Dermis blood vessel endothelial cell (primary cell): ENCODE data around the gene DERL2. TPM values are rescaled to one million over a fixed set of nuclear protein-coding genes. Genes with fewer than 3 reads are reported as not detected.
A peak's percentile ranks its signal among the peaks of the same experiment; 100 is the strongest.
"Not testable (repeated sequence)": the region's sequence is repeated elsewhere in the genome, so short reads cannot be mapped to it uniquely, and the experiment has no call there.

ENCODE experiments used
- DNase-seq: peaks from one replicate; pipeline ENCODE4 v3.0.0; 2010
- total RNA-seq: library from RNA; depleted of rRNA; stranded (reverse); fragments of >200 nt; gene quantifications from 2 replicates; pipeline ENCODE4 v1.2.3, GENCODE V29; 2014

DERL2 gene
- total RNA-seq, 1 donor from 2014 or later, result 25.0 TPM

DNA sequence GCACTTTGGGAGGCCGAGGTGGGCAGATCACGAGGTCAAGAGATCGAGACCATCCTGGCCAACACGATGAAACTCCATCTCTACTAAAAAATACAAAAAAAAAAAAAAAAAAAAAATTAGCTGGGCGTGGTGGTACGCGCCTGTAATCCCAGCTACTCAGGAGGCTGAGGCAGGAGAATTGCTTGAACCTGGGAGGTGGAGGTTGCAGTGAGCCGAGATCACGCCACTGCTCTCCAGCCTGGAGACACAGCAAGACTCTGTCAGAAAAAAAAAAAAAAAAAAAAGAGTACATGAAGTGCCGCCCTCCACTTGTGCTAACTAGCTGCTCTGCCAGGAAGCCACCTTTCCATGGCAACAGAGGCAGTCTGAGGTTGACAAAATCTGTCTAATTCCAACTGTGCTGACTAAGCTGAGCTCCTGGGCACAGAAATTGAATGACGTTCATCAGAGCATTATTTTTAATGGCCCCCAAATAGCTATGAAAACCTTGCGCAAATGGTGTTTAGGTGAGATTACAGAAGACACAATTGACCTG lies 50.1 kb downstream of the DERL2 start:
- not testable (repeated sequence) for DNase-seq

DNA sequence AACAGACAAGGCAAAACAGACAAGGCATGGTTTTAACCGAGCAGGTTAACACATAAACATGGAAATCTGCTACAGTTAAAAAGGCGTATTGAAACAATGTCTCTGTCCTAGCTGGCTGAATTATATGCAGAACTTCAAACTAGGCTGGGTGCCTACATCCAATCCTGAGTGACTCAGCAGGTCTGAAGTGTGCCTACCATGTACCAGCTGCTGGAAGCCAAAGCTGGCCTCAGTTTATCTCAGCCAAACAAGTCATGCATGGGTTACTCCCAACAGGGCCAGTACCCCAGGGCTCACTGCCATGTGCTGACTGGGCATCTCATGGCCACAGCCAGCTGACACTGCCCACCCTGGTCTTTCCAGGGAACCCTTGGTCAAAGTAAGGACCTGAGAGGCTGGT lies 51.0 kb downstream of the DERL2 start:
- no peak for DNase-seq

DNA sequence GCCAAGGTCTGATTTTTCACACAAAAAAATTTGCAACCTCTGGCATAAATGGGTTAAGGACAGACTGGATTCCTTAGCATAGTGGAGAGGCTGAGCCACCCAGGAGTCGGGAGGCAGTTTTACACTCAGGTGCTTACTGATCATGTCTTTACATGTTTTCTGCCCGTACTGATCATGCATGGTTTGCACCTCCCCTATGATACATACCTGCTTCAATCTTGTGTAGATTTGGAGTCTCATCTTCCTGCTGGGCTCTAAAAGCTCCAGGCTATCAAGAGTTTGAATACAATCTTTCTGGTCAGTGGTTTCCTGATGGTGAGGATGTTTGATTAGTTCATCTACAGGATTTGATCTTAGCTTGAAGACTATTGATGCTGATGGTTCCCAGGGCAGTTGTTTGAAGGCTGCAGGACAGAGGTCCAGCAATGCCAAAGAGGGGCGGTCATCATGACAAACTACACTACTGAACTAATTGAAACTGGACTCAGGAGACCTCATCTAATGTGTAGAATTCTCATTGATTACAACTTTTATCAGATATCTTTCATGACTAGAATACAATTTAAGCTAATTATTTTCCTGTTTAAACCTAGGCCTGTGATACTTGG lies 53.9 kb downstream of the DERL2 start:
- no peak for DNase-seq

DNA sequence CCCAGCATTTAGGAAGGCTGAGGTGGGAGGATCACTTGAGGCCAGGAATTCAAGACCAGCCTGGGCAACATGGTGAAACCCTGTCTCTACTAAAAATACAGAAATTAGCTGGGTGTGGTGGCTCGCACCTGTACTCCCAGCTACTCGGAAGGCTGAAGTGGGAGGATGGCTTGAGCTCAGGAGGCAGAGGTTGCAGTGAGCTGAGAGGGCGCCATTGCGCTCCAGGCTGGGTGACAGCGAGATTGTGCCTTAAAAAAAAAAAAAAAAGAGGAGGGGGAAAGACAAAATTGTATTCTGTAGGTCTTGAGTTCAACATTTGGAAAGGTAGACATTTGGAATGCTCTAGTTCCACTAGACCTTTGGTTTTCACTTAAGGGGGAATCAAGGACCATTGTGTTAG lies 54.7 kb downstream of the DERL2 start:
- not testable (repeated sequence) for DNase-seq

DNA sequence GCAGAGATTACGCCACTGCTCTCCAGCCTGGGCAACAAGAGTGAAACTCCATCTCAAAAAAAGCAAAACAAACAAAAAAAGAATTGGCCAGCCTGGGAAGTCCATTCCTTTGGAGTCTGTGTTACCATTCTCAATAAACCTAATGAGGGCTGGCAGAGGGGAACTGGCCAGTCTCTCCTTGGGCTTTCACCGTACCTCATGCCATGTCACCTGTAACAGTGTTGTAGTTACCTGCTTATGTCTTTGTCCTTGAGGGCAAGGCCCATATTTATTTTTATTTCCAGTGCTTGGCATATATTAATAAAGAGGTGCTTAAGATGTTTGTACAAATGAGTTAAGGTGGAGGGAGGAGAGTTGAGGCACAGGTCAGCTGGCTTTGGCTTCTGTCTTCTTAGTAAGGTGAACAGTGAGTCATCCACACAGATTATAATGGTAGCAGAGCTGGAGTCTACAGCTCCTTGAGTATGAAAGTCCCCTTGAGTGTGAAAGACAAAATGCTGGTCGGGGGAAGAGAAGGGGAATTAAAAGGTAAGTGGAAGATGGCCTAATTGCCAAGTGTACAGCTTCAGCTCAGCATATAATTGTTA lies 55.5 kb downstream of the DERL2 start:
- no peak for DNase-seq

DNA sequence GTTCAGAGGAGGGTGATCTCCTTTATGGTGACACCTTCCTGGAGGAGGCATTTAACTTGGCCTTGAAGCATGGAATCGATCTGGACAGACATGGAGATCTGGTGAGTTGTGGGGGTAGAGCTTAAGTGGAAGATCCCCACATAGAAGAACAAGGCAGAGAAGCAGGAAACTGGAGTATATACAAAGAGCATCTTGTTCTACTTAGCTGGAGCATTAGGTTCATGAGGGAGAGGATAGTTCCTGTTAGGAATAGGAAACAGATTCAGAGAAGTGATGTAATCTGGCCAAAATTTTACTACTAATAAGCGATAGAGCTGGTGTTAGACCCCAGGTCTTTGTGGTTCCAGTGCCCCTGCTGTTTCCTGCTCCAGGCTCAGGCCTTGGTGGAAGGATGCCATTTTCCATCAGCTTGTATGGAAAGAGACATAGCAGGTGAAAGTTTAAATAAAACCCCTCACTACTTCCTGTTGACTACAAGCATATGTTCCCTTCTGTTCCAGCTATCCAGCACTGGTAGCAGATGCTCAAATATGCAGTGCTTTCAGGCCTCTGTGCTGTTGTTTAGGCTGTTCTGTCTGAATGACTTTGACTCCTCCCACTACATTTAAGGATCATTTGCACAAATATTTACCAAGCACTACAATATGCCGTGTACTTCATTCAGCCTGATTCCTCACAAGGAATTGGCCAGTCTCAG lies 56.6 kb downstream of the DERL2 start:
- DNase-seq, result peak; percentile 12

DNA sequence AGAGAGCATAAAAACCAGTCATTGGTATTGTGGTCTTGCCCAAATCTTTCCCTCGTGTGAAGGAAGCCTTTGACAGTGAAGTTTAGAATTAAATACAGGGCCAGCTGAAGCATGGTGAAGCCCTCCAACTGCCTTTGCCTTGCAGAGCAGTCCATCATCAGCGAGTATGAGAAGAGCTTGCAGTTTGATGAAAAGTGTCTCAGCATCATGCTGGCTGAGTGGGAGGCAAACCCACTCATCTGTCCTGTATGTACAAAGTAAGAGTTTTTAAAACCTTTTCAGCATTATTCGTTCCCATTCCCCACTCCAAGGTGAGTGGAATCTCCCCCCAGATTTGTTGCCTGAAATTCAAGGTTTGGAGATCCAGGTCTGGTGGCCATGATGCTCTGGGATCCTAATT lies 60.2 kb downstream of the DERL2 start:
- DNase-seq, result no peak

DNA sequence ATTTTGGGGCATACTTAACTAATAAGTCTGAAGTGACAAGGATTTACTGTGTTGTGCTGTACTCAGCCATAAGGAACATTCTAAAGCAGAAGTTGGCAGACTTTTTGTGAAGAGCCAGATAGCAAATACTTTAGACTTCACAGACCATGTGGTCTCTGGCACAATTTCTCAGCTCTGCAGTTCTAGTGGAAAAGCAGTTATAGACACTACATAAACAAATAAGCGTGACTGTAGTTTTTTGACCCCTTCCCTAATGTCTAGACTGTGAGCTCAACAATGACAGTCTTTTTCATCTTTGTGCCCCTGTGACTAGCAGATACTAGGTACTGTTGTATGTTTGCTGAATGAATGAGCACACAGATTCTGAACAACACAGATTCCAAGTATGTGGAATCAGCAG lies 61.1 kb downstream of the DERL2 start:
- no peak for DNase-seq

DNA sequence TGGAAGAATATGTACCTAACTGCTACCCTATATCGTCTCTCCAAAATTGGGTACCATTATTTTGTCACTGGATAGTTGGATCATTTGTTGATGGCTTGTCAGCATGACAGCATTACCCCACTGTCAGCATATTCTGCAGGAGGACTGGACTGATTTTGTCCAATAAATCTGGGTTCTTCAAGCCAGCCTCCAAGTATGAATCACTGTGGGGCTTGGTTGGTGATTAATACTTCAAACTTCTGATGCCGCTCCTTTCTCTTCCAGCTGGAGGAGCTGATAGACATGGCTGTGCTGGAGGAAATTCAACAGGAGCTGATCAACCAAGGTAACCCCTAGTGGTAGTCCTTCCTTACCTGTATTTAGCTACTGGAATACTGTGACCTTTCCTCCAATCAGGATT lies 63.5 kb downstream of the DERL2 start:
- peak; percentile 21 for DNase-seq

Other genes starting within 250 kb of the DERL2 start
- gene RABEP1, start 203.9 kb downstream of the DERL2 start, total RNA-seq, result 53.9 and 72.3 TPM in 2 replicates
- gene NUP88, start 66.5 kb downstream of the DERL2 start, total RNA-seq, result 99.9 and 106 TPM in 2 replicates
- gene RPAIN, start 66.0 kb downstream of the DERL2 start, total RNA-seq, result 29.1 and 55.6 TPM in 2 replicates
- 246 and 318 TPM in 2 replicates for gene C1QBP, start 47.0 kb downstream of the DERL2 start, total RNA-seq
- gene DHX33, start 17.2 kb downstream of the DERL2 start, total RNA-seq, result 11.1 and 23.5 TPM in 2 replicates
- 20.8 and 21.0 TPM in 2 replicates for gene MIS12, start 388 bp upstream of the DERL2 start, total RNA-seq
- gene NLRP1, start 98.3 kb upstream of the DERL2 start, total RNA-seq, result 15.4 and 16.7 TPM in 2 replicates